HG02852 (cell line): ENCODE data around the gene IRAK4.
A peak's percentile ranks its signal among the peaks of the same experiment; 100 is the strongest.

Experiments used
- ATAC-seq: cut with Tn5 transposase; IDR thresholded peaks from one replicate; pipeline ENCODE4 v1.9.1; 2021; ENCODE audit warnings: mild to moderate bottlenecking, moderate library complexity; ENCODE audit not compliant: unreplicated experiment

IRAK4 gene

GRCh38 chr12:43764528-43764927 is 5.8 kb downstream of the IRAK4 start:
- no peak for ATAC-seq

GRCh38 chr12:43766291-43766690 is 7.5 kb downstream of the IRAK4 start:
- ATAC-seq: no peak

- ATAC-seq: no peak
These were observed 17.7 kb downstream of the IRAK4 start for GRCh38 chr12:43776498-43776897.

- ATAC-seq: no peak
These were observed 28.3 kb downstream of the IRAK4 start for GRCh38 chr12:43786899-43787693.

GRCh38 chr12:43789941-43790340 is 31.2 kb downstream of the IRAK4 start:
- no peak for ATAC-seq

- ATAC-seq: no peak
These were observed 37.0 kb downstream of the IRAK4 start for GRCh38 chr12:43795716-43796280.

GRCh38 chr12:43797561-43798217 is 38.9 kb downstream of the IRAK4 start:
- no peak for ATAC-seq

GRCh38 chr12:43805149-43805859 is 46.6 kb downstream of the IRAK4 start:
- ATAC-seq: no peak

- peak; percentile 94 for ATAC-seq
These were observed 47.3 kb downstream of the IRAK4 start, which contains the start of gene TWF1 for GRCh38 chr12:43805860-43806736. TSS of gene TWF1 (minus strand) at chr12:43806317. CDS start at chr12:43806245, 72 bp downstream.

- ATAC-seq: no peak
These were observed 48.0 kb downstream of the IRAK4 start for GRCh38 chr12:43806737-43807072.

GRCh38 chr12:43807386-43807785 is 48.6 kb downstream of the IRAK4 start:
- ATAC-seq: no peak

- no peak for ATAC-seq
These were observed 53.3 kb downstream of the IRAK4 start for GRCh38 chr12:43812057-43812456.

- ATAC-seq: no peak
These were observed 54.2 kb downstream of the IRAK4 start for GRCh38 chr12:43812926-43813325.

GRCh38 chr12:43815416-43815815 is 56.7 kb downstream of the IRAK4 start:
- no peak for ATAC-seq

- ATAC-seq: no peak
These were observed 57.4 kb downstream of the IRAK4 start for GRCh38 chr12:43816168-43816567.

GRCh38 chr12:43824207-43824775 is 65.5 kb downstream of the IRAK4 start:
- ATAC-seq: no peak

GRCh38 chr12:43826681-43827080 is 67.9 kb downstream of the IRAK4 start:
- no peak for ATAC-seq

GRCh38 chr12:43827093-43827492 is 68.3 kb downstream of the IRAK4 start:
- ATAC-seq: no peak

GRCh38 chr12:43832463-43833168 is 73.9 kb downstream of the IRAK4 start:
- peak; percentile 18 for ATAC-seq

- ATAC-seq: peak; percentile 6
These were observed 76.5 kb downstream of the IRAK4 start for GRCh38 chr12:43835264-43835655.
